CD14-positive monocyte (primary cell): Measurements from ENCODE around the gene SALL4. TPM values are rescaled to one million over a fixed set of nuclear protein-coding genes. Genes with fewer than 3 reads are reported as not detected.

Experiments
- DNase-seq, 3 donors: peaks; one replicate each; pipeline ENCODE4 v3.0.0-alpha.2; 2011 to 2022
- H2AFZ ChIP-seq: 2 replicates; pipeline ENCODE4 v1.6.0; 2012; ENCODE audit warnings: mild to moderate bottlenecking, low read depth, low read length, inconsistent platforms; ENCODE audit not compliant: insufficient read depth, poor library complexity, severe bottlenecking
- H3K27ac ChIP-seq, 2 donors: 1 replicate in 1 of 2; 2 replicates in 1 of 2; pipeline ENCODE4 v1.5.1; 2012 to 2013; ENCODE audit warnings: low read length in 2 of 2, control low read depth in 1 of 2, inconsistent platforms in 1 of 2, low read depth in 1 of 2, mild to moderate bottlenecking in 1 of 2
- H3K27me3 ChIP-seq, 2 donors: one replicate each; pipeline versions ENCODE4 v1.6.0 to v1.6.1; 2011 to 2013; ENCODE audit warnings: low read length in 2 of 2; ENCODE audit not compliant: control insufficient read depth in 2 of 2, insufficient read depth in 2 of 2
- H3K36me3 ChIP-seq, 2 donors: replicated peaks in 1 of 2; 1 replicate in 1 of 2; 2 replicates in 1 of 2; pipeline versions ENCODE4 v1.5.1 to v1.6.1; 2012 to 2013; ENCODE audit warnings: low read length in 2 of 2, control low read depth in 1 of 2, inconsistent platforms in 1 of 2, mild to moderate bottlenecking in 1 of 2; ENCODE audit not compliant: insufficient read depth in 2 of 2, control insufficient read depth in 1 of 2
- H3K4me1 ChIP-seq, 2 donors: 1 replicate in 1 of 2; 2 replicates in 1 of 2; pipeline versions ENCODE4 v1.5.1 to v1.6.1; 2012 to 2013; ENCODE audit warnings: low read length in 2 of 2, control low read depth in 1 of 2, inconsistent platforms in 1 of 2, mild to moderate bottlenecking in 1 of 2, moderate library complexity in 1 of 2; ENCODE audit not compliant: insufficient read depth in 2 of 2, control insufficient read depth in 1 of 2
- H3K4me2 ChIP-seq: replicated peaks from 2 replicates; pipeline ENCODE3; 2012; ENCODE audit warnings: low read length, moderate library complexity, mild to moderate bottlenecking; ENCODE audit not compliant: poor library complexity, severe bottlenecking; ENCODE audit errors: extremely low read depth
- H3K4me3 ChIP-seq, 3 experiments: fragments of 200-600 bp in 1 of 3; sonication (generic) in 1 of 3; replicated peaks in 1 of 3; 1 replicate in 2 of 3; 2 replicates in 1 of 3; pipeline ENCODE4 v1.5.1; 2011 to 2013; ENCODE audit warnings: low read length in 3 of 3, mild to moderate bottlenecking in 3 of 3, control low read depth in 2 of 3, low read depth in 2 of 3, inconsistent platforms in 1 of 3, moderate library complexity in 1 of 3
- H3K79me2 ChIP-seq: 2 replicates; pipeline ENCODE4 v1.6.0; 2012; ENCODE audit warnings: mild to moderate bottlenecking, control low read depth, inconsistent platforms, low read length, moderate library complexity; ENCODE audit not compliant: insufficient read depth
- H3K9ac ChIP-seq: 2 replicates; pipeline ENCODE4 v1.6.0; 2017; ENCODE audit warnings: low read length, mild to moderate bottlenecking; ENCODE audit not compliant: insufficient read depth, poor library complexity, severe bottlenecking
- H3K9me3 ChIP-seq, 2 donors: replicated peaks in 1 of 2; 1 replicate in 1 of 2; 2 replicates in 1 of 2; pipeline versions ENCODE4 v1.5.1 to v1.6.1; 2012 to 2013; ENCODE audit warnings: low read length in 2 of 2, control low read depth in 1 of 2; ENCODE audit not compliant: control insufficient read depth in 1 of 2, insufficient read depth in 1 of 2
- H4K20me1 ChIP-seq: 2 replicates; pipeline ENCODE4 v1.6.0; 2012; ENCODE audit warnings: mild to moderate bottlenecking, low read length, control low read depth, moderate library complexity; ENCODE audit not compliant: insufficient read depth
- H3K27ac Mint-ChIP-seq, 7 donors: one replicate each; pipeline ENCODE4 v1.8.0; 2020; ENCODE audit warnings: mild to moderate bottlenecking in 7 of 7, mixed read lengths in 7 of 7, moderate library complexity in 6 of 7, inconsistent platforms in 2 of 7
- H3K27me3 Mint-ChIP-seq, 3 donors: one replicate each; pipeline ENCODE4 v1.8.0; 2021 to 2022; ENCODE audit warnings: low read depth in 3 of 3, mild to moderate bottlenecking in 3 of 3, mixed read lengths in 3 of 3, moderate library complexity in 3 of 3, inconsistent platforms in 1 of 3
- H3K36me3 Mint-ChIP-seq, 2 donors: one replicate each; pipeline ENCODE4 v1.8.0; 2020; ENCODE audit warnings: mixed read lengths in 2 of 2, inconsistent platforms in 1 of 2, mild to moderate bottlenecking in 1 of 2
- H3K4me1 Mint-ChIP-seq: one replicate; pipeline ENCODE4 v1.8.0; 2020; ENCODE audit warnings: mild to moderate bottlenecking, mixed read lengths
- H3K4me3 Mint-ChIP-seq, 2 donors: one replicate each; pipeline ENCODE4 v1.8.0; 2020; ENCODE audit warnings: mild to moderate bottlenecking in 2 of 2, mixed read lengths in 2 of 2, moderate library complexity in 1 of 2
- H3K9me3 Mint-ChIP-seq, 7 donors: one replicate each; pipeline ENCODE4 v1.8.0; 2020 to 2022; ENCODE audit warnings: mixed read lengths in 7 of 7, mild to moderate bottlenecking in 6 of 7, moderate library complexity in 6 of 7, inconsistent platforms in 2 of 7
- CTCF ChIP-seq: fragments of 200-600 bp; IDR thresholded peaks from one replicate; pipeline ENCODE4 v1.8.0; 2022; ENCODE audit warnings: antibody characterized with exemption, mild to moderate bottlenecking
- WGBS: methylation state at CpG from one replicate; pipeline ENCODE4 v1.1.5; 2013; ENCODE audit warnings: missing lambda C conversion rate; ENCODE audit not compliant: insufficient coverage; 5-methylcytosine and 5-hydroxymethylcytosine counted together
- intact Hi-C, 2 donors: fragments of 100-400 bp; cut with micrococcal nuclease; formaldehyde crosslinking; loops; one replicate each; pipeline versions ENCODE4 v1.15.0 to v1.15.1; 2023
- polyA plus RNA-seq, 3 donors: library from polyadenylated mRNA; depleted of rRNA in 1 of 3; unstranded in 2 of 3; stranded (reverse) in 1 of 3; fragments of 300-500 nt in 2 of 3; fragments of >200 nt in 1 of 3; fragmentation: Illumina TruSeq in 2 of 3; gene quantifications; 1 replicate in 2 of 3; 2 replicates in 1 of 3; pipeline ENCODE4 v1.2.3, GENCODE V29; 2012 to 2021

SALL4 gene
- polyA plus RNA-seq, 3 donors, result 0.07 TPM; not detected in 2

- no peaks in the 10 kb centered on the region for H3K79me2 ChIP-seq
- no peaks in the 10 kb centered on the region for H3K36me3 ChIP-seq
- no peaks in the 10 kb centered on the region for H4K20me1 ChIP-seq
- H3K27ac ChIP-seq, result no peak overlapping the region
- Mint-ChIP-seq H3K9me3 (peaks cover 0 to 17% (median 4%) of the 10 kb centered on the region in 7 donors), H3K4me1 (peaks cover 21% of the 10 kb centered on the region), H3K36me3 (peaks cover 3 to 5% of the 10 kb centered on the region in 2 donors), H3K4me3 (no peak overlapping the region), H3K27me3 (peaks cover 28 to 38% (median 30%) of the 10 kb centered on the region in 3 donors), H3K27ac (no peak overlapping the region)
- peaks cover 11% of the 10 kb centered on the region in 2 donors for H3K4me1 ChIP-seq
- DNase-seq, result no peak
- no peak overlapping the region for H3K4me2 ChIP-seq
- intact Hi-C loops, result no loop called here
- H3K4me3 ChIP-seq, result no peak overlapping the region
- peaks cover 14 to 31% of the 10 kb centered on the region in 2 donors for H3K27me3 ChIP-seq
- TF ChIP-seq CTCF, result no peak
- peaks cover 0 to 4% of the 10 kb centered on the region in 2 donors for H3K9me3 ChIP-seq
- no peak overlapping the region for H3K9ac ChIP-seq
- no peak overlapping the region for H2AFZ ChIP-seq
- 67% methylated on average over 1 of the region's 6 CpGs for whole genome bisulfite sequencing
Observed at GRCh38 chr20:51763965-51764602, 38.2 kb downstream of the SALL4 start.

- H3K4me2 ChIP-seq, result no peak overlapping the region
- H3K27me3 Mint-ChIP-seq, result peaks cover 8 to 17% (median 9%) of the 10 kb centered on the region in 3 donors
- intact Hi-C loops, result no loop called here
Observed at GRCh38 chr20:51760905-51761546, 41.3 kb downstream of the SALL4 start.

More at GRCh38 chr20:51760905-51761546, 41.3 kb downstream of the SALL4 start:
- no peak for DNase-seq
- H3K4me3 Mint-ChIP-seq, result no peak overlapping the region
- H3K27ac Mint-ChIP-seq, result peak overlapping the region in 1 of 7 donors; percentile 13
- Histone ChIP-seq H3K27me3 (peaks cover 0 to 6% of the 10 kb centered on the region in 2 donors), H3K4me1 (no peaks in the 10 kb centered on the region), H3K27ac (no peak overlapping the region), H3K9ac (no peak overlapping the region), H3K4me3 (no peak overlapping the region), H3K79me2 (no peaks in the 10 kb centered on the region), H3K36me3 (no peaks in the 10 kb centered on the region), H4K20me1 (no peaks in the 10 kb centered on the region), H2AFZ (no peak overlapping the region), H3K9me3 (no peaks in the 10 kb centered on the region)
- peaks cover 6% of the 10 kb centered on the region for H3K4me1 Mint-ChIP-seq
- peaks cover 0 to 7% (median 0%) of the 10 kb centered on the region in 7 donors for H3K9me3 Mint-ChIP-seq
- TF ChIP-seq CTCF, result no peak
- no peaks in the 10 kb centered on the region for H3K36me3 Mint-ChIP-seq
- 88% methylated on average over 12 of the region's 14 CpGs for WGBS
